Stimulated activated CD8-positive, alpha-beta memory T cell treated with anti-CD3 and anti-CD28 coated beads, Interleukin-2, amount 100 ng/mL, for 1 hour (primary cell): ENCODE measurements around the gene PLCB4.

ENCODE experiments used
- DNase-seq, 2 donors: peaks; one replicate each; pipeline ENCODE4 v3.0.0-alpha.2; 2020; ENCODE audit warnings: low read depth in 2 of 2

PLCB4 gene

GRCh38 chr20:9322661-9323060 is 253.8 kb downstream of the PLCB4 start:
- no peak for DNase-seq

DNA sequence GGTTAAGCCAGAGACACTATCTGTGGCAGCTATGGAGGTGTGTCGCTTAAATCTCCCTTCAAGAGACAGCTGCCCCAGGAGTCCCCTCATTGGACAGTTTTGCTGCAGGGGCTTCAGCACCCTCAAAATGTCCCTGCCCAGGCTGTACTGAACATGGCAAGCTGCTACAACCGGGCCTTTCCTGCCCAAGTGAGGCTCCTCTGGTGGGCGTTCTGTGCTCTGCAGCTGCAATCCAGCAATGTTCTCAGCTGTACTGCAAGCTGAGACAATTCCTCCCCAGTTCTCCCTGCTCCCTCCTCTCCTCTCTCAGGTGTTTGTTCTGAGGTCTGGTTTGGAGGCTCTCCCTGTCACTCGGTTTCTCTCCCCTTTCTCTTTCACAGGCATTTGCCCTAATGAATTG is 254.7 kb downstream of the PLCB4 start:
- DNase-seq = no peak

GRCh38 chr20:9329355-9330101 is 260.6 kb downstream of the PLCB4 start:
- no peak for DNase-seq

DNA sequence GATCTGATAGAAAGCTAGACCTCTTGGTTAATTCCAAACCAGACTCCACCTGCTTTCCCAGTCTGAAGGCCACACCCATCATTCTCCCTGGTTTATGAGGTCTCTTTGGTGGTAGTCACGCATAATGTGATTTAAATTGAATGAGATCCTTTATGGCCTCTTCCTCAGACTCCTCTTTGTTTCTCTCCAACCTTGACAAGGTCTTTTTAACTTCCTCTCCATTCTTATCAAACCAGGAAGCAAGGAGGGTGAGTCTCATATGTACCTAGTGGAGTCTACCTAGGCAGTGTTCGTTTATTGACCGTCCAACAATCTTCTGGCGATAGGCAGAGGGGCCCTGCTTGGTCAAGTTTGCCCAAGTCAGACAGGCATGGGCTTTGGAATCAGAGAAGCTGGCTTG is 261.3 kb downstream of the PLCB4 start:
- no peak for DNase-seq

GRCh38 chr20:9331707-9332435 is 263.0 kb downstream of the PLCB4 start:
- DNase-seq = no peak

DNA sequence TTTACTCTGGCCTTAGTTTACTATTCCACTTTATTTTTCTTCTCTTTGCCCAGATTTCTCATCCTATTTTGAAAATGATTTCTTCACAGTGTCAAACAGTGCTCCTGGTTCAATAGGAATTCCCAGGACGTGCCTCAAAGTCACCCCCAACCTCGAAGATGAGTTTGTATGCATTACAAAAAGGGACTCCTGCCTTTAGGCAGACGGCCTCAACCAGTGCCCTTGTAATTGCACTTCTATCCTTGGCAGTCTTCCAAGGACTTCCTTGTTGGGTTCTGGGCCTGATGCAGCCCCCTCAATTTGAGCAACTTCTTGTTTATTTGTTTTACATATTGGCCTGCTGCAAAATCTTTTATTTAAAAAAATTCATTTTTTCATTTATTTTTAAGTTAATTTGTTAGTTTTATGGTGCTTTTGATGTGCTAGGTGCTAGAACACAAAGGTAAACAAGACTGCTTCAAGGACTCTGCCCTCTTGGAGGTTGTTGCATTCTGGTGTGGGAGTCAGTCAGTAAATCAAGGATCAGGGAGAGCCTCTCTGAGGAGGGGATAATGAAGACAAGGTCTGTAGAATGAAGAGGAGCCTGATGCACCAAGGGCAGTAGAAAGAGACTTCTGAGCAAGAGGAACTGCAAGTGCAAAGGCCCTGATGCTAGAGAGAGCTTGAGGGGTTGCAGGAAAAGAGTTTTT is 264.0 kb downstream of the PLCB4 start:
- no peak for DNase-seq

- DNase-seq = no peak
These were observed 266.0 kb downstream of the PLCB4 start for GRCh38 chr20:9334866-9335265.

DNA sequence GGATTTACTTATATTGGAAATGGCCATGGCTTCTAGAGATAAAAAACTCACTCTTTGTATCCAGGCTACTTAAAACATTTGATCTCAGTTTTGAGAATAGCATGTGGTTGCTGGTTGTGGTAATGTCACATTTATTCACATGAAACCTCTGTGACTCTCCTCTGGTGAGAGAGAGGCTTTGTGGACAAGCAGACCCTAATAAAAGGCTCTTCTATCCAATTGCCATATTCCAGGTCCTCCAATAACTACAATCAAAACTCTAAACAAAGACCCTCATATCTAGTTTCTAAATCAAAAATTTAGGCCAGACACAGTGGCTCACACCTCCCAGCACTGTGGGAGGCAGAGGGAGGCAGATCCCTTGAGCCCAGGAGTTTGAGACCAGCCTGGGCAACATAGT is 269.2 kb downstream of the PLCB4 start:
- no peak for DNase-seq

- DNase-seq = no peak
These were observed 270.8 kb downstream of the PLCB4 start for GRCh38 chr20:9339708-9340107.

GRCh38 chr20:9342651-9343050 is 273.8 kb downstream of the PLCB4 start:
- DNase-seq = no peak

- DNase-seq = no peak
These were observed 275.4 kb downstream of the PLCB4 start for GRCh38 chr20:9344083-9344920.

- DNase-seq = no peak
These were observed 279.4 kb downstream of the PLCB4 start for GRCh38 chr20:9348316-9348715.

DNA sequence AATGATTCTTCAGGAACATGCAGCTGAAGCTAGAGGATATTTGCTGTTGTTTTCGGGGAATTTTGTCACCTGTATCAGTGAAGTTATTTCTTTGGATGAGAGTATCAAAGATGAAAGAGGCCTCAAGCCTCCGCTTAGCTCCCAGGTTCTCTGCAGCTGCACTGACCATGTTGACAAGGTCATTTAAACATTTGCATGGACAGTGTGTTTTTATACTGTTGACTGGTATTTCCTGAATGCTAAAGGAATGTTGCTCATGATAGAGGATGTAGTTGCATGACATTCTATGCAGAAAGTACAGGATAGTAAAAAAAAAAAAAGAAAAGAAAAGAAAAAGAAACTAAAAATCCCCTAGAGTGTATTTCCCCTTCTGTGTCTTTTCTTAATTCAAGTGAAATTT is 279.9 kb downstream of the PLCB4 start:
- no peak for DNase-seq

GRCh38 chr20:9349249-9349648 is 280.4 kb downstream of the PLCB4 start:
- DNase-seq = no peak

GRCh38 chr20:9352739-9353138 is 283.9 kb downstream of the PLCB4 start:
- no peak for DNase-seq

DNA sequence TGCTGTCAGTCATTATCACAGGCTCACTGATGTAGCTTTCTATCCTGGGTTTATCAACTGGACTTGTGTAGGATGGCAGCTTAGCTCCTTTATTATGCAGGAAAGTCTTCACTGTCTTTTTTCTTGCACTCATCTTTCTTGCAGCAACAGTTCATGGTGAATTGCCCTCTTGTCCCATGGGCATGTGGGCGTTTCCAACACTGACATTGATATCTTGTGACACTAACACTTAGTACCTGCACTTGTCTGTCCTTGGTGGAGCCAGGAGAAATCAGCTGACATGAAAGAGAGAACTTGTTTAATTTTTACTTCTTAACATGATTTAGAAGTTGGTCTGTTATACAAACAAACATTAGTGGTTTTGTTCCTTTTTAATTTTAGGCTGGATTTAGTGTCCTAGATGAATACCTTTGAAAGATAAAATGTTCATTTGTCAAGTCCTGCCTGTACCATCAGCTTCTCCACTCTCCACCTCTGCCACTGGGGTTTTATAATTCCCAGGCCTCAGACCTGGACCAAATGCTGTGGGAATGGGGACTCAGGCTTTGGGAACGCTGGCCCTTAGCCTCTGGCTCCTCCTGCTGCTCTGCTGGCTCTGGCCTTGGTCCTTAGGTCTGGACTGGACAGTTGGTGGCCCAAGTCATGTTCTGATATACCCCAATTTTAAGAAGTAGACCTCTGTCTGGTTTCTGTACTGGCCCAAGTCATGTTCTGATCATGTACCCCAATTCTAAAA is 284.5 kb downstream of the PLCB4 start:
- no peak for DNase-seq

DNA sequence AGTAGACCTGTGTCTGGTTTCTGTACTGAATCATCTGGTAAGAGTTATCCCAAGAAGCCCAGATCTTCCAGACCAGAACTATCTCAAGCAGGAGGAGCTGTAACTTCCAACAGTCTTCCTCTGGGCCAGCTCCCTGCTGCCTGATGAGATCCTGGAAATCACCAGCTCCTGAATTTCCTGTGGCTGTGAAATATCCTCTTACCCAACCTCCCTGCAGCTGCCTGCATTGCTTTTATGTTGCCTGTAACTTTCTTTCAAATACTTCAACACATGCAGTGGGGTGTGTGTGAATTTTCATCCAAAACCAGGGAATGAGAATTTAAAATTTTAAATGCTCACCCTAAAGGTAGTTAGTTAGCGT is 285.0 kb downstream of the PLCB4 start:
- no peak for DNase-seq

- DNase-seq = no peak
These were observed 285.7 kb downstream of the PLCB4 start for GRCh38 chr20:9354579-9354978.

DNA sequence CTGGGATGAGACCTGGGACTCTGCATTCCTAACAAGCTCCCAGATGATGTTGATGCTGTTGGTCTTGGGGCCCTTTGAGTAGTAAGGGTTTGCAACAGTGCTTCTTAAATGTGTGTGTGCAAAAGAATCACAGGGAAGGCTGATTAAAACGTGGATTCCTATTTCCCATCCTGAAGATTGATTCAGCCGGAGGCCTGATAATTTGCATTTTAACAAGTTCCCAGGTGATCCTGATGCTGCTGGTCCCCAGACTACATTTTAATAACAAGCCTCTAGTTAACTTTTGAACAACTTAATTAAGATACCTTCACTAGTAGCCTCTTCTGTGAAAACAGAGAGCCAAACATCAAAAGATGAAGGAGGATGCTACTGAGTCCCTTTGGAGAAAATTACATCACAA is 289.1 kb downstream of the PLCB4 start:
- no peak for DNase-seq

DNA sequence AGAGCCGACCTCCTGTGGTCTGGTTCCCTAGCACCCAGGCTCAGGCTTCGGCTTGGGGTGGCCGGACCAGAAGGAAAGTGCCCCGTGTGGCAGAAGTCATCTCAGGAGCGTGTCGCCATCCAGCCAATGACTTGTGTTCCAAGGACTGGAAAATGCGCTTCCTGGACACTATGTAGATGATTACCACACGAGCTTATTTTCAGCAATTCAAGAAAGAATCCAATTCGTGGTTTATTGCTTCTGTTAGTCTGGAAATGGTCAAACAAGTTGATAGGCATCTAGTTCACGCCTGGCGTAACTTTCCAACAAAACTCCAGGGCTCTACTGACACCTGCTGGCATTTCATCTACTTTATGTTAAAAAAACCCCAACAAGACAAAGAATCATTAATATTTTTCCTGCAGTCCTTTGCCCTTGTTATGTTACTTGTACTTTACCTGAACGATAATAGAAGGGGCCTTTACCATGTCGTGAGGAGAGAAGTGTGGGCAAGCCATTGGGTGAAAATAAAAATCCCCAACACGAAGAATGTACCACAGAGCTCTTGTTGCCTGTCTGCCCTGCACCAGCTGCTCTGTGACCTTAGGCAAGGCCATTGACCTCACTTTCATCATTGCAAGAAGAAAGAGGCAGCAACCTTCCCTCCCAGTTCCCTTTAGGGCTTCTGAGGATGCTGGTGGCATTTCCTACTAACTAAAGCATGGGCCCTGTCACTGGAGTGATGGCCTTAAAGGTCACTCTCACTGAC is 290.8 kb downstream of the PLCB4 start:
- no peak for DNase-seq

DNA sequence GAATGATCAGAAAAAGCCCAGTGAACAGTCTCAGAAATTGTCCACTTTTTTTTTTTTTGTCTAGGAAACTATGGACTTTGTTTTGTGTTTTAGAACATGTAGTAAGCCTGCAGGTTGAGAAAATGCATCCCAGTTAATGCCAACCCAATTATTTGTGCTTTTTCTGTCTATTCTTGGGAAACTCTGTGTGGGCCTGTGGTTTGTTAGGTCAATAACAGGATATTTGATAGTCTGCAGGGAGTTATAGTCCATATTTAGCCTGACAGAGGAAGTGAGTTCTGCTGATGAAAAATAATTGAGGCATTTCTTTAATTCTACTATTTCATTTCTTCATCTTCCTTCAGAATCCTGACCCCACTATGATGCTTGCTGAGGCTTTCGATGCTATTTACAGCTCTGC is 291.5 kb downstream of the PLCB4 start:
- DNase-seq = no peak
